GM21576 (cell line): ENCODE measurements around the gene PRDX6.
"Not testable (repeated sequence)": the region's sequence is repeated elsewhere in the genome, so short reads cannot be mapped to it uniquely, and the experiment has no call there.

Source experiments
- ATAC-seq: cut with Tn5 transposase; IDR thresholded peaks from one replicate; pipeline ENCODE4 v1.9.1; 2021; ENCODE audit warnings: mild to moderate bottlenecking, moderate library complexity; ENCODE audit not compliant: unreplicated experiment

PRDX6 gene, protein sequence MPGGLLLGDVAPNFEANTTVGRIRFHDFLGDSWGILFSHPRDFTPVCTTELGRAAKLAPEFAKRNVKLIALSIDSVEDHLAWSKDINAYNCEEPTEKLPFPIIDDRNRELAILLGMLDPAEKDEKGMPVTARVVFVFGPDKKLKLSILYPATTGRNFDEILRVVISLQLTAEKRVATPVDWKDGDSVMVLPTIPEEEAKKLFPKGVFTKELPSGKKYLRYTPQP

DNA sequence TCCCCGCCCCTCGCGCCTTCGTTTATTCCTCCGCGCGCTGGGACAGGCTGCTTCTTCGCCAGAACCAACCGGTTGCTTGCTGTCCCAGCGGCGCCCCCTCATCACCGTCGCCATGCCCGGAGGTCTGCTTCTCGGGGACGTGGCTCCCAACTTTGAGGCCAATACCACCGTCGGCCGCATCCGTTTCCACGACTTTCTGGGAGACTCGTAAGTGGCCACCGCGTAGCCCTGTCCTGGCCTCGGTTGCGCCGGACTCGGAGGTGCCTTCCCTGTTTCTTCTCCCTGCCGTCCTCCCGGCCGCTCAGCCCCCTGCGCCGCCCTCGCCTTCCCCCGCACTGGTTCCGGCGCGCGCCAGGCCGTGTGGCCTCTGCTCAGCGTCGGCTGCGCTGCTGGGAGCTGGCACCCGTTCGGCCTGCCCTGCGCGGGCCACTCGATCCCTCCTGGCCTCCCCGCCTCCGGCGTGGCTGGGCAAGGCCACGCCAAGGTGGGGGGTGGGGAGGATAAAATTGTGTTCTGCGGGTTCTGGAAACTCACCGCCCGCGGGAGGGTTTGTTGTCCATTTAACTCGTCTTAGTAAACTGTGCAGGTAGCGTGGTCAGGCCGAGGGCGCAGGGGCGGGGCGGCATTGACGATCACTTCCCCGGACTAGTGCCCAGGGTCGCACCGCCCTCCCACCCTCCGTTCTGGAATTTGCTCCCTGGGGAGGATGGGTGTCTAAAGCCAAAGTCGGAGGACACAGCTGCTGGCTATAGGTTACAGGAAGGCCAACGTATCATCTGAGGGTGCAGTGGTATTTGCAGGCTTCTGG lies at the start of gene PRDX6:
Gene PRDX6 (plus strand): TSS at position 50 of the 808 bp plus-strand sequence. CDS start 63 bp downstream, at position 113.
- peak; percentile 55 for ATAC-seq

DNA sequence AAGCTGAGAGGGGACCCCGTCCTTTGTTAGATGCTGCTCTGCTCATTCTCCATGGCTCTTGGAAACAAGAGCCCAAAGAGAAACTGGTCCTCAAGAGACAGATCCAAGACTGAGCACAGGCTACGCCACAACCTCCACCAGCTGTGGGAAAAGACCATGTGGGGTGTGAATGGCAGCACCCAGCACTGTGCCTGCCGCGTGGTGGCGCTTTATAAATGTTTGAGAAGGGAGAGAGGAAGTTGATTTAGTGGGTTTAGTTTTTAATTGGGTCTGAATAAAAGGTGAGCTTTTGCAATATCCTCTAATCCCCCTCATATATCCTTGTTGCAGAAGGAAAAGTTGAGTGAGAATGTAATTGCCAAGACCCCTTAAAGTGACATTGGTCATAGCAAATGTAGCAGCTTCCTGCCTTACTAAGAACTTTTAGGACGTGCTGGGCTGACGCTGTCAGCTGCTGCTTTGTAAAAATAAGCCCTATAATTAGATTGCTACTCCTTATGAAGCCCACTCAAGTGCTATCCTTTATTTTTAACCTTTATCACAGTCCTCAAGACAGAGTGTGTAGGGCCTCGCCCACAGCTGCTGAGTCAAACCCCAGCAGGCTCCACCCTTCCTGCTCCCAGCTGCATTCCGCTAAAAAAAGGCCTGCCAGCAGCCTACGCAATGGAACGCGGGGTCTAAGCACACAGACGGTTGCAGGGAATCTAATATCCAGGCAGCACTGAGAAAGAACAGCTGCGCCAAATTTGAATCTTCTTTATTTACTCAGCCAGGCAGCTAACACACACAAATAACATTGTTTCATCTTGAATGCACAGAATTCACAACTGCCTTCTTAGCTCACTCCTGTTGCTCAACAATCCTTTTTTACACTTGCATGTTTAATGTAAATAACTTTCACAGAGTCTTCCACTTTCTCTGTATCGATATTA lies 47.4 kb upstream of the PRDX6 start:
- peak; percentile 66 for ATAC-seq

DNA sequence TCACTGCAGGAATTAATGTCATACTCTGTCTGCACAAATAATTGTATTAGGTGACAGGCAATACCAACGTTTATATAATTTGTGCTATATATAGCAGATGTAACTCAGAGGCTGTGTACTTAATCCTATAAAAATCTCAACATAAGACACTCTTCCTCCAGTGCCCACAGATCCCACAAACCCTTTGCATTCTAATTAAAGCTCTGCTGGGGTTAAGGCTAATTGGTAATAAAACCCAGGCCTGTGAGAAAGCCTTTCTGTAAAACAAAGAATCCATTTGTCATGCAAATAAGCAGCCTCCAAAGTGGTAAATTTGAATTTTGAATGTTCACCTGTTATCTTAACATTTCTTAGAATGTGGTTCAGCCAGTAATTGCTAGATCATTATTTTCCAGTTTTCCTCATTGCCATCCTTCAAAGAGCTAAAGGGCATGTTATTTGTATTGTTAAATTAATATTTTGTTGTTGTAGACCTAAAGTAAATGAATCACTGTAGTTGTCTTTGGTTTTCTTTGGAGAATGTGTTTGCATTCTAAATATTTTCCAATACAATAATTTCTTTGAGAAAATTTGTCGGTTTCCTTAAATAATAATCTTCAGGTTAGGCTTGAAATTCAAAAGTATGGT lies 46.3 kb upstream of the PRDX6 start:
- no peak for ATAC-seq

DNA sequence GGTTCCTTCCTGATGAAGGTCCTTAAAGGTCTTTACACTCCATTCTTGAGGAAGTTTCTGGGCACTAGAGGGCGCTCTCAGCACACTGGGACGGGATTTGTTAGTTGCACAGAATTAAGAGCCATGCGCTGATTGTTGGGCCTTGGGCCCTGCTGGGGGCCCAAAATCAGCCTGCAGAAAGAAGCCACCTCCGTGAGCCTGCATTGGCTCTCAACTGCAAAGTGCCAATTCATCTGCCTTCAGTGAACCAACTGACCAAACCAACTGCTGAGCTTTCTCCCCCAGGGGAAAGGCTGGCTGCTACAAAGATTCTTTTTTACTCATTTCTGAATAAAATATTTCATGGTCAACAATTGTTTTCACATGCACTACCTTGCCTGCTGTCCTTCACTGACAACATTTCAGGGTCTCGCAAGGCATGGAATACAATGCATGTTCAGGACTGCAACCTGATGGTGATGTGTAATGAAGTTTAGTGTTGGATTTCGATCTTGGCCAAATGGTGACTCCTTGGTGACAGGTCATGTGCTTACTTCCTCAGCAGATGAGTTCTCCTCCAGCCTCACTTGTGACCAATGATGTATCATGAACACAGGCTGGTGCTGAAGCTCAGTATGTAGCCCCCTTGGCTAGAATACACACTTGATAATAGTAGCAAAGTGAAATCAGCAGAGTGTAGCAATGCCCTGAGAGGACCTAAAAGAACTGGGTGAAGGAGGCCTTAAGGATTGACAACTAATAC lies 45.7 kb upstream of the PRDX6 start:
- ATAC-seq = peak; percentile 43

DNA sequence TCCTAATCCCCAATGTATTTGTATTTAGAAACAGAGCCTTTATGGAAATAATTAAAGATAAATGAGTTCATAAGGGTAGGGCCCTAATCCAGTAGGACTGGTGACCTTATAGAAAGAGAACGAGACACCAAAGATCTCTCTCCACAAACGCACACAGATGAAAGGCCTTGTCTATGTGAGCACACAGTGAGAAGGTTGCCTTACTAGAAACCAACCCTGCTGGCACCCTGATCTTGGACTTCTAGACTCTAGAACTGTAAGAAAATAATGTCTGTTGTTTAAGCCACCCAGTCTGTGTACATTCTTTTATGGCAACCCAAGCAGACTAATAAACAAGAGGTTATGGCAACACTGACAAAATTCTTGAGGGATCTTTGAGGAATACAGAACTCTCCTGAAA lies 44.8 kb upstream of the PRDX6 start:
- ATAC-seq = no peak

DNA sequence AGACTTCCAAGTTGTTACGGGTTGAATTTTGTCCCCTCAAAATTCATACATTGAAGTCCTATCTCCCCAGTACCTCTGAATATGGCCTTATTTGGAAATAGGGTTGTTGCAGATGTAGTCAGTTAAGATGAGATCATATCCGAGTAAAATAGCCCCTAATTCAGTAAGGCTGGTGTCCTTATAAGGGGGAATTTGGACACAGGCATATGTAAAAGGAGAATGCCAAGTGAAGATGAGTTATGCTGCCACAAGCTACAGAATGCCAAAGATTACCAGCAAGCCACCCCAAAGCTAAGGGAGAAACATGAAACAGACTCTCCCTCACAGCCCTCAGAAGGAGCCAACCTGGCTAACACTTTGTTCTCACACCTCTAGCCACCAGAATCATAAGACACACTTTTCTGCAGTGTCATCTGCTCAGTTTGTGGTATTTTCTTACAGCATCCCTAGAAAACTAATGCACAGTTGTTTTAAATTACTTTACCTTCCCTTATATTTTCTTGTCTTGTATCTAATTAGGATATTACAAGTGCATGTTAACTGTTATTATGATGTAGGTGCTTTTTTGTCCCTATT lies 43.3 kb upstream of the PRDX6 start:
- no peak for ATAC-seq

DNA sequence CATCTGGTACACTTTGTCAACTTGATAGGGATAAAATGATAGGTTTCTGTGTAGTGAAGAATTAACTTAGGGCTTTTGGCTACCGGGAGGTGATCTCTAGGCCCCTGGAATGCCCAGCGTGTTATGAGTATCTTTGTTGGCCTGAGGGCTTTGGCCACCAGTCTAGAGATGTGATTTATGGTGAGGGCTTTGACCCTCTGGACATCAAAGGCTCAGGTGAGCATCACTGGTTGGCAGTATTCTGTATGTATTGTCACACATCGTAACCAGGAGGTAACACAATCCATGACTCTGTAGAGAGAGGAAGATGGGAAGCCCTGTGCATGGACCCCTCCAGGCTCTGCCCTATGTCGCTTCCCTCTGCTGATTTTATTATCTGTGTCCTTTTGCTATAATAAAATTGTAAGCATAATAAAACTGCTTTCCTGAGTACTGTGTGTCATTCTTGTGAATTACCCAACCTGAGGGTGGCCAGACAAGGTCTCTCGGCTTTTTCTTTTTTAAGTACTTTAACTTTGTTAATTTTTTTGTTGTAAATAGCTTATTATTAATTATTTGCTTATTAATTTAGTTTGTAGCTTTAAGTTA lies 40.2 kb upstream of the PRDX6 start:
- ATAC-seq = no peak

DNA sequence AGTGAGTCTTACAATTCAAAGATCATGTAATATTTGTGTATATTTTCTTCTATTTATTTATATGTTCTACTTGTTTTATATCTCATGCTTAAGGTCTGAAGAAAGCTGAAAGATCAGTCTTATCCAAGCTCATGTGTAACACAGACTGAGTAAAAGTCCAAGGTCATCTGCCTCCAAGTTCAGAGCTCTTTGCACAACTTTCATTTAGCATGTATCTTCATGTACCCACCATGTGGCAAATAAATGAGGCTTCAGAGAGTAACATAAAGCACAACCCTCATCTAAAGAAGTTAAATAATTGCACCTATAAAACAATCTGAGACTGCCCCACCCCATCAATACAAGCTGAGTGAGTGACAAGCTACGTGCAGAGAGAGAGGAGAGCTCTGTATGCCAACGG lies 38.5 kb upstream of the PRDX6 start:
- ATAC-seq = no peak

DNA sequence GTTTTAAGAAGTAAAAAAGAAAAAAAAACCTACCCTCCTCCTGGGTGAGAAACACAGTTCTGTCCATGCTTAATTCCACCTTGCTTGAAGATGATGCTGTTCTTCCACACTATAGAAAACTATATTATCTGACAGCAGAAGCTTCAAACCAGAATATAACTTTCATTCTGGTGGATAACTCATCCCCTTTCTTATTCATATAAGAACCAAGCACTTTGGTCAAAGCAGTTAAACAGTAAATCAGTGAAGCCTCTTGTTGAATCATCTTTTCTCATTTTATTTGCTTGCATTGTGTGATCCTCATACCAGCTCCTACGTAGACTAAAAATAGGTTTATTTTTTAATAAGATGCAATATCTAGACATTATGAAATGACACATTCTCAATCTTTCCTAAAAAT lies 36.7 kb upstream of the PRDX6 start:
- no peak for ATAC-seq

DNA sequence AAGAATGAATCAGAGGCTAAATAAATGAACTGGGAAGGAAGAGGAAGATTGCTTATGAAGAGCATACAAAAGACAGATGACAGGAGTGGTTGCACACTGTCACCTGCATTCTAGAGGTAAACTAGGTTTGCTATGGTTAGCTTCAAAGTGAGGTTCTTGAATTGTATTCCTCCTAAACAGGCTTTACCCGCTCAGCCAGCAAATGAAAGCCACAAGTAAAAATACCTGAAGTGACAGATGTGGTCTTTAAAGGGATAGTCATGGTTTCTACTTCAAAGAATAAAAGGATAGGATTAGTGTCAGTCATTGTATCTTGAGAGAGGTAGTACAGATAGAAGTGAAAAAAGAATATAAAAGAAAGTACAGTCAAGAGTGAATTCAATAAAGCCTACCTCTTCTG lies 32.4 kb upstream of the PRDX6 start:
- no peak for ATAC-seq

DNA sequence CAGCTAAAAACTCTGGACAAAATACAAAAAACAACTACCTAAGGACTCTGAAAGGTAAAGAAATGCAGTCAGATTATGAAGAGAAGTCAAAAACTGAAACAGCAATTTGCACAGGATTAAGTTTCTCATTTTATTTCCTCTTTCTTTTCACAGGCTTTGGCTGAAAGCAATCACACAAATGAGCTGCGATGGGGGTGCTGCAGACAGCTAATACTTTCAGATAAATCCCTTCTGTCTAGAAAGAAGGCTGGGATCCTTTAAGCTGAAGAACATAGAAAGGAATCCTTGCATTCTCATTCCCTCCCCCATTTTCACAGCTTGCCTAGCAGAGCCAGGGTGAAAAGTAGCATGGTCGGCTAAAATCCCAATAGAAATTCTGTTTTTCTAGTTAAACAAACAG lies 32.0 kb upstream of the PRDX6 start:
- no peak for ATAC-seq

DNA sequence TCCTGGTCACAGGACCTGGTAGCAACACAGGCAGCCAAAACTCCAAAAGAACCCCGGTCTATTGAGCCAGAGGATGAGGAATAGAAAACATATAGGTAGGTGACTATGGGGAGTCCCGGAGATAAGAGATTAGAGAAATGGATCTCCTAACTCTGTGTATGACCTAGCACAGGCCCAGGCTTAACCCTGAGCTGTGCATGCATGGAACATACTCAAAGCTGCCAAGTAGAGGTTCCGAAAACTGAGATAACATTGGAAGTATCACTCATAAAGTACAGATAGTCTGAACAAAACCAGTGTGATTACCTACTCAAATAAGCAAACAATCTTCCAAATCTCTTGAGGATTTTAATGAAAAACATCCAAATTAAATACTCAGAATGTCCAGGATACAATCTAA lies 31.5 kb upstream of the PRDX6 start:
- no peak for ATAC-seq

DNA sequence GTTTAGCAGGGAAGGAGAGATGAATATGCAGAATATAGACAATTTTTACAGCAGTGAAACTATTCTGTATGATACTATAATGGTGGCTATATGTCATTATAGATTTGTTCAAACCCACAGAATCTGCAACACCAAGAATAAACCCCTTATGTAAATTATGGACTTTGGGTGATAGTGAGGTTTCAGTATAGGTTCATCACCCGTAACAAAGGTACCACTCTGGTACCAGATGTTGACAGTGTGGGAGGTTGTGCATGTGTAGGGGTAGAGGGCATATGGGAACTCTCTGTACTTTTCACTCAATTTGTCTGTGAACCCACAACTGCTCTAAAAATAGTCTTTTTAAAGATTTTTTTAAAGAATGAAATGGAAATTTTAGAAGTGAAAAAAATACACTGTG lies 29.9 kb upstream of the PRDX6 start:
- ATAC-seq = no peak

DNA sequence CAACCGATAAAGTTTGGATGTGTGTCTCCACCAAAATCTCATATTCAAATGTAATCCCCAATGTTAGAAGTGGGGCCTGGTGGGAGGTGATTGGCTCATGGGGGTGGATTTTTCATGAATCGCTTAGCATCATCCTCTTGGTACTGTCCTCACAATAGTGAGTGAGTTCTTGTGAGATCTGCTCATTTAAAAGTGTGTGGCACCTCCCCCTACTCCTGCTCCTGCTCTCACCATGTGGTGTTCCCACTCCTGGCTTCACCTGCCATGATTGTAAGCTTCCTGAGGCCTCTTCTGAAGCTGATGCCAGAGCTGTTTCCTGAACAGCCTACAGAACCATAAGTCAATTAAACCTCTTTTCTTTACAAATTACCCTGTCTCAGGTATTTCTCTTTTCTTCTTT lies 28.2 kb upstream of the PRDX6 start:
- no peak for ATAC-seq

DNA sequence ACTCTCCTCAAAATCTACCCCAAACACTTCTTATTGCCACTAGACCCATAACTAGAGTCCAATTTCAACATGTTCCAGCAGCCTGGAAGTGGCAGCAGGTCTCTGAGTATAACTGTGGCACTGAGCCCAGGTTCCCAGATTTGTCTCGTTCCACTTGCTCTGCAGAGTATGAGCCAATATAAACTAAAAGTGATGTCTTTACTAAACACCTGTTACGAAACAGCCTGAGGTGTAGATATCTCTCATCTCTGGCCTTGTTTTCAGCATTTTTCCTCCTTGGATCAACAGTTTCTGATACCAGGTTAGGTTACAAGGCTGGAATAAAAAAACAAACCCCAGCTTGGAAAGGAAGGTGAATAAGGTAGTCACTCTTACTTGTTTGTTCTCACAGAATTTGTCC lies 25.2 kb upstream of the PRDX6 start:
- no peak for ATAC-seq

DNA sequence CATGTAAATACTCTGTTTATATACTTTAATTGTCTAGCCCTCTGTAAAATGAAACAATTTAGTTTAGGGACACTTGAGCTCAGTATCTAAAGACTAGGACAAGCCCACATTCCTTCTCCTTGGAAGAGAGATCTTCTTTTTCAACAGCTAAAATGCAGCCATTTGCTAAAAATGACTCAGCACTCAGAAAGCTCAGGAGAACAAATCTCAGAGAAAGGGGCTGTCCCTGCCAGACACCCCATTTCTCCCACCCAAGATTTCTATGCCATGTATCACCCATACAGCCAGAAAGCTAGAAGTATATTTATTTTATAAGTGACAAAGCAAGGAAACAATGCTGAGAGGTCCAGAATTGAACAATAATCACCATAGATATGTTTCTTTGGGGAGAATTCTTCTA lies 23.2 kb upstream of the PRDX6 start:
- no peak for ATAC-seq

DNA sequence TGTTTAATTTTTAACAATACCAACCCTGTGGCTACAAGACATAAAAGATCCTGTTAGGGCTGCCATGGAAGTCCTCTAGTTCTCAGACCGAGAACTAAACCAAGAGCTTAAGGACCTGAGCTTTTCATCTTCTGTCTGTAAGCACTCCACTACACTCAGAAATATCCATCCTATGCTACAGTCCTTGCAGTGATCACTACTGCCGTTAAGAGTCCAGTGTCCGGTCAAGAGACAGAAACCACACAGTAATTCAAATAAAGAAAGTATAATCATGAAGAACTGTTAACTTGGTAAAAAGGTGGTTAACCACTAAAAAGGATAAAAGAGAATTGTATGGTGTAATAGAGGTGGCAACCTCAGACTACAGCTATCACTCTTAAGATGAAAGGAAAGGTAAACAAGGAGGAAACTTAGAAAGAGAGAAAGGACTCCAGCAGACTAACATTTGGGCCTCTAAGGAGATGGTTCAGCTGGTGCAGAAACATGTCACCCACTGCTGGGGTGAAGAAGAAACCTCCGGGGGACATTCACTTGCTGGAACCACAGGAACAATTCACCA lies 22.1 kb upstream of the PRDX6 start:
- no peak for ATAC-seq

DNA sequence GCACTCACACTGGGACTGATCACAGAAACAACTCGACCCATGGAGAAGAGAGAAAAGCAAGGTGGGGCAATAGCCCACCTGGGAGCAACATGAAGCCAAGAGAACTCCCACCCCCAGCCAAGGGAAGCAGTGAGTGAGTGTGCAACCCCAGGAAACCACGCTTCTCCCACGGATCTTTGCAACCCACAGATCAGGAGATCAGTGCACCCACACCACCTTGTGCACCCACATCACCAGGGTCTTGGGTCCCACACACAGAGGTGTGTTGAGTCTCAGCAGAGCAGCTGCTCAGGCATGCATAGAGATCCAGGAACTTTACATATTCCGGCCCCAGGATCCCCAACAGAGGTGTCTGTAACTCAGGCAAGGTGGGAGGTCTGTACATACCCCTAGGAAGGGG lies 17.2 kb upstream of the PRDX6 start:
- ATAC-seq = no peak

DNA sequence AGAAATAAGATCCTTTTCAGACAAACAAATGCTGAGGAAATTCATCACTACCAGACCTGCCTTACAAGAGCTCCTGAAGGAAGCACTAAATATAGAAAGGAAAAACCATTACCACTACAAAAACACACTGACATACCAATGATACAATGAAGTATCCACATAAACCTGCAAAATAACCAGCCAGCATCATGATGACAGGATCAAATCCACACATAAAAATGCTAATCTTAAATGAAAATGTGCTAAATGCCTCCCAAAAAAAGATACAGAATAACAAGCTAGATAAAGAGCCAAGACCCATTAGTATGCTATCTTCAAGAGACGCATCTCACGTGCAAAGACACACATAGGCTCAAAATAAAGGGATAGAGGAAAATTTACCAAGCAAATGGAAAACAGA lies 14.5 kb upstream of the PRDX6 start:
- ATAC-seq = not testable (repeated sequence)
